Ectodermal cell (in vitro differentiated cells): ENCODE results near the gene CLDN11.

Source experiments
- H3K27ac ChIP-seq: 2 replicates; pipeline ENCODE4 v1.7.0; 2013; ENCODE audit warnings: mild to moderate bottlenecking, low read depth, low read length; ENCODE audit not compliant: insufficient read depth, poor library complexity, severe bottlenecking
- H3K27me3 ChIP-seq: 2 replicates; pipeline ENCODE4 v1.7.0; 2013; ENCODE audit warnings: mild to moderate bottlenecking, low read length; ENCODE audit not compliant: insufficient read depth, control insufficient read depth, poor library complexity, severe bottlenecking
- H3K36me3 ChIP-seq: one replicate; pipeline ENCODE4 v1.7.0; 2013; ENCODE audit warnings: low read length; ENCODE audit not compliant: control insufficient read depth, insufficient read depth
- H3K4me1 ChIP-seq: one replicate; pipeline ENCODE4 v1.7.0; 2013; ENCODE audit warnings: low read length; ENCODE audit not compliant: control insufficient read depth, insufficient read depth
- H3K4me3 ChIP-seq: 2 replicates; pipeline ENCODE4 v1.7.0; 2013; ENCODE audit warnings: low read depth, low read length, control low read depth; ENCODE audit not compliant: insufficient read depth
- H3K9me3 ChIP-seq: 2 replicates; pipeline ENCODE4 v1.7.0; 2013; ENCODE audit warnings: mild to moderate bottlenecking, low read length, moderate library complexity; ENCODE audit not compliant: control insufficient read depth
- WGBS, 2 experiments: methylation state at CpG; one replicate each; pipeline ENCODE4 v1.1.7; 2013; ENCODE audit warnings: missing lambda C conversion rate in 2 of 2; 5-methylcytosine and 5-hydroxymethylcytosine counted together

Gene CLDN11

GRCh38 chr3:170469151-170470062, 50.7 kb downstream of the CLDN11 start:
- Histone ChIP-seq H3K4me3 (no peak overlapping the region), H3K27ac (no peak overlapping the region), H3K9me3 (no peaks in the 10 kb centered on the region), H3K36me3 (no peaks in the 10 kb centered on the region), H3K4me1 (peaks cover 11% of the 10 kb centered on the region), H3K27me3 (no peaks in the 10 kb centered on the region)
- WGBS, 2 experiments: 76 to 85% methylated on average over 4 to 5 of the region's 5 CpGs

GRCh38 chr3:170470063-170471016, 51.7 kb downstream of the CLDN11 start:
- 59 to 67% methylated on average over 8 of the region's 9 CpGs for WGBS, 2 experiments
- H3K4me3 ChIP-seq: no peak overlapping the region

GRCh38 chr3:170471149-170471548, 52.5 kb downstream of the CLDN11 start:
- whole genome bisulfite sequencing, 2 experiments: 80 to 93% methylated on average over 1 to 2 of the region's 3 CpGs
- no peak overlapping the region for H3K4me3 ChIP-seq

More at GRCh38 chr3:170470063-170471016, 51.7 kb downstream of the CLDN11 start:
- Histone ChIP-seq H3K27ac (no peak overlapping the region), H3K27me3 (no peaks in the 10 kb centered on the region), H3K9me3 (no peaks in the 10 kb centered on the region), H3K36me3 (no peaks in the 10 kb centered on the region), H3K4me1 (peaks cover 11% of the 10 kb centered on the region)

GRCh38 chr3:170473358-170473757, 54.7 kb downstream of the CLDN11 start:
- WGBS, 2 experiments: 75 to 79% methylated on average over 1 to 3 of the region's 3 CpGs
- Histone ChIP-seq H3K27me3 (no peaks in the 10 kb centered on the region), H3K4me3 (no peak overlapping the region), H3K27ac (no peak overlapping the region), H3K36me3 (no peaks in the 10 kb centered on the region), H3K9me3 (no peaks in the 10 kb centered on the region), H3K4me1 (peaks cover 11% of the 10 kb centered on the region)

More at GRCh38 chr3:170471149-170471548, 52.5 kb downstream of the CLDN11 start:
- Histone ChIP-seq H3K4me1 (peaks cover 11% of the 10 kb centered on the region), H3K36me3 (no peaks in the 10 kb centered on the region), H3K27ac (no peak overlapping the region), H3K27me3 (no peaks in the 10 kb centered on the region), H3K9me3 (no peaks in the 10 kb centered on the region)

GRCh38 chr3:170475092-170475685, 56.5 kb downstream of the CLDN11 start:
- Histone ChIP-seq H3K4me3 (no peak overlapping the region), H3K36me3 (no peaks in the 10 kb centered on the region), H3K4me1 (peaks cover 7% of the 10 kb centered on the region), H3K27ac (no peak overlapping the region), H3K27me3 (no peaks in the 10 kb centered on the region), H3K9me3 (no peaks in the 10 kb centered on the region)
- 87 to 96% methylated on average over 3 of the region's 3 CpGs for WGBS, 2 experiments

GRCh38 chr3:170476291-170476690, 57.6 kb downstream of the CLDN11 start:
- Histone ChIP-seq H3K4me3 (no peak overlapping the region), H3K36me3 (no peaks in the 10 kb centered on the region), H3K9me3 (no peaks in the 10 kb centered on the region), H3K27ac (no peak overlapping the region), H3K4me1 (peaks cover 7% of the 10 kb centered on the region), H3K27me3 (no peaks in the 10 kb centered on the region)
- WGBS, 2 experiments: 22 to 30% methylated on average over 6 of the region's 6 CpGs

- Histone ChIP-seq H3K36me3 (no peaks in the 10 kb centered on the region), H3K9me3 (no peaks in the 10 kb centered on the region), H3K27me3 (no peaks in the 10 kb centered on the region), H3K4me3 (no peak overlapping the region), H3K4me1 (peaks cover 7% of the 10 kb centered on the region), H3K27ac (no peak overlapping the region)
- 100% methylated on average over 1 of the region's 2 CpGs; no CpG with 5 or more reads in 1 of the 2 experiments for WGBS, 2 experiments
These were observed 58.7 kb downstream of the CLDN11 start for GRCh38 chr3:170477395-170477794.

GRCh38 chr3:170480111-170480510, 61.4 kb downstream of the CLDN11 start:
- peaks cover 9% of the 10 kb centered on the region for H3K4me1 ChIP-seq
- H3K4me3 ChIP-seq: no peak overlapping the region
- no peaks in the 10 kb centered on the region for H3K36me3 ChIP-seq
- WGBS, 2 experiments: 94 to 96% methylated on average over 4 of the region's 4 CpGs
- no peaks in the 10 kb centered on the region for H3K9me3 ChIP-seq
- no peaks in the 10 kb centered on the region for H3K27me3 ChIP-seq
- H3K27ac ChIP-seq: no peak overlapping the region

GRCh38 chr3:170482199-170482598, 63.5 kb downstream of the CLDN11 start:
- no peak overlapping the region for H3K4me3 ChIP-seq

More at GRCh38 chr3:170482199-170482598, 63.5 kb downstream of the CLDN11 start:
- no peaks in the 10 kb centered on the region for H3K27me3 ChIP-seq
- H3K27ac ChIP-seq: no peak overlapping the region
- H3K4me1 ChIP-seq: peaks cover 6% of the 10 kb centered on the region
- no peaks in the 10 kb centered on the region for H3K36me3 ChIP-seq
- no peaks in the 10 kb centered on the region for H3K9me3 ChIP-seq
- WGBS, 2 experiments: 79 to 83% methylated on average over 4 of the region's 4 CpGs
